ENCODE data around the gene RNGTT.
"Not testable (repeated sequence)": the region's sequence is repeated elsewhere in the genome, so short reads cannot be mapped to it uniquely, and the experiment has no call there.

Gene RNGTT

GRCh38 chr6:88761237-88762031 lies 202.0 kb downstream of the RNGTT start:
- in situ Hi-C loops (cut with MboI; ENCODE audit: low pct_unique_long_range_greater_than_20kb, low sequenced_read_pairs), result no loop called here
- no peak for DNase-seq

GRCh38 chr6:88760091-88760490 lies 203.3 kb downstream of the RNGTT start:
- DNase-seq, result no peak

GRCh38 chr6:88750936-88751335 lies 212.5 kb downstream of the RNGTT start:
- in situ Hi-C loops (cut with MboI; ENCODE audit: low pct_unique_long_range_greater_than_20kb, low sequenced_read_pairs), result no loop called here
- no peak for DNase-seq

More at GRCh38 chr6:88760091-88760490, 203.3 kb downstream of the RNGTT start:
- in situ Hi-C loops (cut with MboI; ENCODE audit: low pct_unique_long_range_greater_than_20kb, low sequenced_read_pairs), result no loop called here

- in situ Hi-C loops (cut with MboI; ENCODE audit: low pct_unique_long_range_greater_than_20kb, low sequenced_read_pairs), result no loop called here
- no peak for DNase-seq
Observed at GRCh38 chr6:88749849-88750248, 213.6 kb downstream of the RNGTT start.

- in situ Hi-C loops (cut with MboI; ENCODE audit: low pct_unique_long_range_greater_than_20kb, low sequenced_read_pairs), result no loop called here
- DNase-seq, result no peak
Observed at GRCh38 chr6:88748141-88748540, 215.3 kb downstream of the RNGTT start.

- no peak for DNase-seq
- in situ Hi-C loops (cut with MboI; ENCODE audit: low pct_unique_long_range_greater_than_20kb, low sequenced_read_pairs), result no loop called here
Observed at GRCh38 chr6:88741939-88742338, 221.5 kb downstream of the RNGTT start.

- in situ Hi-C loops (cut with MboI; ENCODE audit: low pct_unique_long_range_greater_than_20kb, low sequenced_read_pairs), result no loop called here
- no peak for DNase-seq
Observed at GRCh38 chr6:88741071-88741470, 222.3 kb downstream of the RNGTT start.

GRCh38 chr6:88734544-88734943 lies 228.9 kb downstream of the RNGTT start:
- DNase-seq, result no peak
- in situ Hi-C loops (cut with MboI; ENCODE audit: low pct_unique_long_range_greater_than_20kb, low sequenced_read_pairs), result no loop called here

GRCh38 chr6:88730611-88731011 lies 232.8 kb downstream of the RNGTT start:
- in situ Hi-C loops (cut with MboI; ENCODE audit: low pct_unique_long_range_greater_than_20kb, low sequenced_read_pairs), result no loop called here
- no peak for DNase-seq

- no peak for DNase-seq
- in situ Hi-C loops (cut with MboI; ENCODE audit: low pct_unique_long_range_greater_than_20kb, low sequenced_read_pairs), result no loop called here
Observed at GRCh38 chr6:88728756-88729155, 234.7 kb downstream of the RNGTT start.

GRCh38 chr6:88726409-88726808 lies 237.0 kb downstream of the RNGTT start:
- in situ Hi-C loops (cut with MboI; ENCODE audit: low pct_unique_long_range_greater_than_20kb, low sequenced_read_pairs); DNase-seq: not testable (repeated sequence)

- no peak for DNase-seq
- in situ Hi-C loops (cut with MboI; ENCODE audit: low pct_unique_long_range_greater_than_20kb, low sequenced_read_pairs), result no loop called here
Observed at GRCh38 chr6:88725111-88725975, 238.1 kb downstream of the RNGTT start.

GRCh38 chr6:88722686-88723085 lies 240.7 kb downstream of the RNGTT start:
- DNase-seq, result no peak
- in situ Hi-C loops (cut with MboI; ENCODE audit: low pct_unique_long_range_greater_than_20kb, low sequenced_read_pairs), result no loop called here

GRCh38 chr6:88716399-88716798 lies 247.0 kb downstream of the RNGTT start:
- in situ Hi-C loops (cut with MboI; ENCODE audit: low pct_unique_long_range_greater_than_20kb, low sequenced_read_pairs); DNase-seq: not testable (repeated sequence)

GRCh38 chr6:88712243-88712936 lies 251.0 kb downstream of the RNGTT start:
- in situ Hi-C loops (cut with MboI; ENCODE audit: low pct_unique_long_range_greater_than_20kb, low sequenced_read_pairs), result no loop called here
- no peak for DNase-seq

GRCh38 chr6:88709819-88710246 lies 253.6 kb downstream of the RNGTT start:
- in situ Hi-C loops (cut with MboI; ENCODE audit: low pct_unique_long_range_greater_than_20kb, low sequenced_read_pairs), result no loop called here

GRCh38 chr6:88708197-88708744 lies 255.1 kb downstream of the RNGTT start:
- DNase-seq, result no peak

More at GRCh38 chr6:88709819-88710246, 253.6 kb downstream of the RNGTT start:
- DNase-seq, result no peak

GRCh38 chr6:88705601-88706000 lies 257.8 kb downstream of the RNGTT start:
- in situ Hi-C loops (cut with MboI; ENCODE audit: low pct_unique_long_range_greater_than_20kb, low sequenced_read_pairs), result no loop called here

More at GRCh38 chr6:88708197-88708744, 255.1 kb downstream of the RNGTT start:
- in situ Hi-C loops (cut with MboI; ENCODE audit: low pct_unique_long_range_greater_than_20kb, low sequenced_read_pairs), result no loop called here

GRCh38 chr6:88704980-88705379 lies 258.4 kb downstream of the RNGTT start:
- no peak for DNase-seq
- in situ Hi-C loops (cut with MboI; ENCODE audit: low pct_unique_long_range_greater_than_20kb, low sequenced_read_pairs), result no loop called here

More at GRCh38 chr6:88705601-88706000, 257.8 kb downstream of the RNGTT start:
- DNase-seq, result no peak

Data from KBM-7 (cell line).